GM10266 (cell line): ENCODE measurements around the gene CAMTA1.

Experiments used
- DNase-seq: peaks from one replicate; pipeline ENCODE4 v3.0.0; 2012; ENCODE audit errors: extremely low spot score
- TF ChIP-seq, protein P1 (sequence below): IDR thresholded peaks from 2 replicates; pipeline ENCODE4 v1.5.1; 2012; ENCODE audit warnings: mild to moderate bottlenecking, low read depth; ENCODE audit not compliant: control insufficient read depth, insufficient read depth; ENCODE audit errors: missing control alignments

CAMTA1 gene

DNA sequence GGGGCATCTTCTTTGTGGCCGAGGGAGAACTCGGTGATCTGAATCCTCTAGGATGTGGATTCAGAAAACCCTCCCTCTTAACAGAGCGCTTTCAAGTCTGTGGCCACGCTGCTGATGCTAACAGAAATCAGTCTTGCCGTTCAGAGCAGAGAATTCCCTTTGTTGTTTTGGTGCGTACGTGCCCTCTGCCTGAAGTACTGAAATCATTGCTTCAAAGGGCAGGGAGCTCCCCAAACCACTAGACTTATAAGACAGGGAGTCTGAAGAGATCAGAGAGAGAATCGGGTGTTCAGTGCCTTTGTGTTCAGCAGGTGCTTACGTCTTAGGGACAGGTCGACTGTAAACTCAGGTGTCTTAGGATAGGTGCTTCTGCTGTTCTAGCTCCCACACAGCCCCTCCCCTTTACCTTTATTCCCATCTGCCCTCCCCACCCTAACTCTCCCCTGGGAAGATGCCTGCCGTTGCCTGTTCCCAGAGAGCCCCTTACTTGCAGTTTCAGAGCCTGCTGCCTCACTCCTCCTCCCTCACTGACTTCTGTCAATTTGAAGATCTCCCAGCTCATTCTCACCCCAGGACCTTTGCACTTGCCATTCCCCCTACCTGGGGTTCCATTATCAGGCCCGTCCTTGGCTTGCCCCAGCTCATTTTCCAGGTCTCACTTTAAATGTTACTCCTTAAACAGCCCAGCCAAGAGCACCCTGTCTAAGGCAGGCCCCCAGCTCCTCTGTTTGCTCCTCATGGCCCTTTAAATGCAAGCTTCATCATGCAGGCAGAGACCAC, 143.0 kb downstream of the CAMTA1 start:
- TF ChIP-seq, protein P1, sequence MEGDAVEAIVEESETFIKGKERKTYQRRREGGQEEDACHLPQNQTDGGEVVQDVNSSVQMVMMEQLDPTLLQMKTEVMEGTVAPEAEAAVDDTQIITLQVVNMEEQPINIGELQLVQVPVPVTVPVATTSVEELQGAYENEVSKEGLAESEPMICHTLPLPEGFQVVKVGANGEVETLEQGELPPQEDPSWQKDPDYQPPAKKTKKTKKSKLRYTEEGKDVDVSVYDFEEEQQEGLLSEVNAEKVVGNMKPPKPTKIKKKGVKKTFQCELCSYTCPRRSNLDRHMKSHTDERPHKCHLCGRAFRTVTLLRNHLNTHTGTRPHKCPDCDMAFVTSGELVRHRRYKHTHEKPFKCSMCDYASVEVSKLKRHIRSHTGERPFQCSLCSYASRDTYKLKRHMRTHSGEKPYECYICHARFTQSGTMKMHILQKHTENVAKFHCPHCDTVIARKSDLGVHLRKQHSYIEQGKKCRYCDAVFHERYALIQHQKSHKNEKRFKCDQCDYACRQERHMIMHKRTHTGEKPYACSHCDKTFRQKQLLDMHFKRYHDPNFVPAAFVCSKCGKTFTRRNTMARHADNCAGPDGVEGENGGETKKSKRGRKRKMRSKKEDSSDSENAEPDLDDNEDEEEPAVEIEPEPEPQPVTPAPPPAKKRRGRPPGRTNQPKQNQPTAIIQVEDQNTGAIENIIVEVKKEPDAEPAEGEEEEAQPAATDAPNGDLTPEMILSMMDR, result no peak
- no peak for DNase-seq

DNA sequence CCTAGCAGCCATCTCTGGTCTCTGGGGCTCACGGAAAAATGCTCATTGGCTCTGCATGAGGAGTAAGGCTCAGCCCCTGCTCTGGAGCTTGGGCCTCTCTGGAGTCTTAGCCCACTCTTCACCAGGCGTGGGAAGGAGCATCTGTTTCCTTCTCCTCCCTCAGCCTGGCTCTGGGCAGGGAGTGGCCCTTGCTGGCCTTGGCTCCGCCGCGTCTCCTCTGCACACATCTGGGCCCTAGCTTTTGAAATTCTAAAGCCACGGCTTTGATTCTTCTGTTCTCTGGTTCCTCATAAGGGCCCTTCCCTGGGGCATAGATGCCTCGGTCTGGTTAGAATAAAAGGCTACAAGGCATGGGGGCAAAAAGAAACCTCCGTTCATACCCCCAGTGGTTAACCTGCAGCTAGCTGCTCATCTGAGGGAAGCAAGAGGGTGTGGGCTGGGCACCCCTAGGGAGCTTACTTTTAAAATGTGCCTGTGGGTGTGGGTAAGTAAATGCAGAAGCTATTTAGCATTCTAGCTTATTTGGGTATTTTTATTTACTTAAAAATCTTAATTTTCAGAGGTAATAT, 145.6 kb downstream of the CAMTA1 start:
- DNase-seq, result no peak
- TF ChIP-seq, protein P1, result no peak

DNA sequence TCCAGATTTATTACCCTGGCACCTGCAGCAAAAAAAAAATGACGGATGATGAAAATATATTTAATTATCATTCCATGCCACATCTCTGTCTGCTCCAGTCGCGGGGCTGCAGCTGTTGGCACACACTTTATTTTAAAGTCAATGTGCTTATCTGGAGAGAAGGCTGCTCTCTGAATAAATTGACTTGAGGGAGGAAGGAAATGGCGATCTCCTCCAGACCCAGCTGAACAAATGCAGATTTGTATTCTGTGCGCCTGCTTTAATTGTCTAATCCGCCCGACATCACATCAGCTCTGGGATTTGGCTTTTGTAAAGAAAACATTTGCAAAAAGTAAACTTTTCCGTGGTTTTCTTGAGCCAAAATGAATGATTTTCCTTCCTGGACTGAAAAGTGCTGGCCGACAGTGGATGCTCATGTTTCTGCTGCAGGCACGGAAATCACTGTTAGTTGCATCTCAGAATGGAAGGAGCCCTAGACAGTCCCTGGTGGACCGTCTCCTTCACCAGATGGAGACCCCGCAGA, 150.2 kb downstream of the CAMTA1 start:
- TF ChIP-seq, protein P1, result no peak
- no peak for DNase-seq

DNA sequence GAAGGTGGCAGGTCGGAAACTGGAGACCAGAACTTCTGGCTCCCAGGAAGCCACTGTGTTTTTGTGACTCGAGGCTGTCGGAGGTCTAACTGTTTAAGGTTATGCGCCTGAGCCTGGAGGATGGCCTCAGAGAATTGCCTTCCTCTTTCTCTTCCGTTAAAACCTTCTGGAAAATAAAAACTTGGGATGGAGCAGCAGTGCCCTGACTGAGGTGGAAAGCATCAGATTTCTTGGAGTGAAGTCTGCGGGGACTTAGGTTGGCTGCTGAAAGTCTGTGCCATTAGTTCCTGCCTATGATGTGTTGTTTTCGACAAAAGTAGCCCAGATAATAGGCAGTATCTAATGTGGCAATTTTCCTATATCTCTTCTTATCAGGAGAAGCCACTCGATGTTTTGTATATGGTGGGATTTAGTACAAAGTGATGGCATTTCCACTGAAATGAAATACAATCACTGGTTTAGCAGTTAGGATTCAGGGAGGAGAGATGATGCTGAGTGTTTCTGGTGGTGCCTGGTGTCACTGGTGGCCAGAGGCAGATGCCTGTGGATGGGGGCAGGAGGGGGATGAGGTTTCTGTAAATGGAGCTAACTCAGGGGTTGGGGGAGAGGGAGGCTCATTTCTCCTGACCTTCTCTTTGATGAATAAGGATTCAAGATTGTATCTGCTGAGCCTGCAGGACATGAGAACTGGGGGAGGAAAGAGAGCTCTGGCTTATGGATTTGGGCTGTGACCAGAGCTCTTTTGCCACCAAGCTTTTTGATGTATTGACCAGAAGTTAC, 150.8 kb downstream of the CAMTA1 start:
- DNase-seq, result no peak
- TF ChIP-seq, protein P1, result no peak

DNA sequence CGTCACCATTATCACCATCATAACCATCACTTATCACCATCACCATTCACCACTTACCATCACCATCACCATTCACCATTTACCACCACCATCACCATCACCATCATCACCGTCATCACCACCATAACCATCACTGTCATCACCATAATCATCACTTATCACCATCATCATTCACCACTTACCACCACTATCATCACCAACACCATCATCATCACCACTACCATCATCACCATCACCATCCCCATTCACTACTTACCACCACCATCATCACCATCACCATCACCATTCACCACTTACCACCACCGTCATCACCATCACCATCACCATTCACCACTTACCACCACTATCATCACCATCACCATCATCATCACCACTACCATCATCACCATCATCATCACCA, 151.8 kb downstream of the CAMTA1 start:
- no peak for DNase-seq
- TF ChIP-seq, protein P1, result no peak

DNA sequence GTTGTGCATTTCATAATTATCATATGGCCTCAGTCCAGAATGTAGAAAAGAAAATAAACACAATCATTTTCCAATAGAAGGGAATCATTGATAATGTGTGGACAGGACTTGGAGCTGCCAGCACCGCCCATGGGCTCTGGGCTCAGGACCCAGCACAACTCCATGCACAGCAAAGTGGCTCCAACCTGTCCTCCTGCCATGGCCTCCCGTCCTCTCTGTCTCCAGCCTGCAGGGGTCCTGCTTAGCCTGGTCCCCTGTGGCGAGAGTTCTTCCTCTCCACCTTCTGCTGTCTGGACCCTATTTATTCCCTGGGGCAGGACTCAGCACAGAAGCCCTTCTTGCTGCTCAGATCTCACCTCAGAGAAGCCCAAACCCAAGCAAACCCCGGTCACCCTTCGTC, 154.1 kb downstream of the CAMTA1 start:
- DNase-seq, result no peak
- TF ChIP-seq, protein P1, result no peak

DNA sequence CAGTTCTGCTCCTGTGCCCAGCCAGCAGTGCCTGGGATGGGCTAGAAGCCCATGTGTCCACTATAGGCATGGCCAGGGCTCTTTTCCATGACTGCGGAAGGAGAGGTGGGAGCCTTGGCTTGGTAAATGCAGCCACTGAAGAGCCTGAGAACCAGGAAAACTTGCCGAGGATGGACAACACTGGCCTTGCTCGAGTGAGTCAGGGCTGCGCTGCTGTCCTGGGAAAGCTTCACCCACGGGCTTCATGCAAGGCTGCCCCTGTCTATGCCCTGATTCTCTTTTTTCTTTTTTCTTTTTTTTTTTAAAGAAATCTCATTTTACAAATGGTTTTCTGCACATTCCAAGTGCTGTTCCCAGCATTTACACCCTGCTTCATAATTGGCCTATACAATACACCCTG, 156.5 kb downstream of the CAMTA1 start:
- TF ChIP-seq, protein P1, result no peak
- no peak for DNase-seq
